Transverse colon (tissue), 3 donors: ENCODE measurements around the gene MOB2.

Experiments used
- POLR2A ChIP-seq: fragments of 450-650 bp; IDR thresholded peaks from one replicate; pipeline ENCODE4 v1.6.1; 2016; ENCODE audit warnings: antibody characterized with exemption, mild to moderate bottlenecking, moderate library complexity
- TF ChIP-seq, protein P1 (sequence below), 5 experiments: fragments of 200-600 bp in 3 of 5; fragments of 450-650 bp in 2 of 5; sonication (generic) in 3 of 5; IDR thresholded peaks; 1 replicate in 2 of 5; 2 replicates in 3 of 5; pipeline ENCODE4 v1.5.1; 2016 to 2017; ENCODE audit warnings: antibody characterized with exemption in 5 of 5, inconsistent platforms in 3 of 5, mild to moderate bottlenecking in 2 of 5, moderate library complexity in 1 of 5

DNA sequence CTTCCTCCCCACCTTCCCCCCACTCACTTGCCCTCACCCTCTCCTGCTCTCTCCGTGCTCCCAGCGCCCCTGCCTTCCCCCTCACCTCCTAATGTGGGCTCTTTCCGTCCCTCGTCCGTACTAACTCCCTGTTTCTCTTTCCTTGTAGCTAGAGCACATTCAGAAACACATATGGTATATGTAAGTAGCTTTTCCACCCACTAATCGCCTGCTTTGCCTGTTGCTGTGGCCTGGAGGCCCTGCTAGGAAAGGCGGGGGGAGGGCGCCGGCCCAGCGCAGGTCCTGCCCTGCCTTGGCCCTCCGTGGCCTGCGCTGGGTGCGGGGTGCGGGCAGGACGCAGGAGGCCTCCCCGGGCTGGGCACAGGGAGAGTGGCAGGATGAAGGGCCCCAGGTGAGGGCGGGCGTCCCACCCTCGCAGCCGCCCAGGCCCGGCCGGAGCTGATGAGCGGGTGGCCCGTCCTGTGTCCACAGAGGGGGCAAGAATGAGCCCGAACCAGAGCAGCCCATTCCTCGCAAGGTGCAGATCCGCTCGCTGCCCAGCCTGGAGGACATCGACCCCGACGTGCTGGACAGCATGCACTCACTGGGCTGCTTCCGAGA lies 41.7 kb downstream of the MOB2 start:
- no peak for TF ChIP-seq POLR2A
- TF ChIP-seq, protein P1, sequence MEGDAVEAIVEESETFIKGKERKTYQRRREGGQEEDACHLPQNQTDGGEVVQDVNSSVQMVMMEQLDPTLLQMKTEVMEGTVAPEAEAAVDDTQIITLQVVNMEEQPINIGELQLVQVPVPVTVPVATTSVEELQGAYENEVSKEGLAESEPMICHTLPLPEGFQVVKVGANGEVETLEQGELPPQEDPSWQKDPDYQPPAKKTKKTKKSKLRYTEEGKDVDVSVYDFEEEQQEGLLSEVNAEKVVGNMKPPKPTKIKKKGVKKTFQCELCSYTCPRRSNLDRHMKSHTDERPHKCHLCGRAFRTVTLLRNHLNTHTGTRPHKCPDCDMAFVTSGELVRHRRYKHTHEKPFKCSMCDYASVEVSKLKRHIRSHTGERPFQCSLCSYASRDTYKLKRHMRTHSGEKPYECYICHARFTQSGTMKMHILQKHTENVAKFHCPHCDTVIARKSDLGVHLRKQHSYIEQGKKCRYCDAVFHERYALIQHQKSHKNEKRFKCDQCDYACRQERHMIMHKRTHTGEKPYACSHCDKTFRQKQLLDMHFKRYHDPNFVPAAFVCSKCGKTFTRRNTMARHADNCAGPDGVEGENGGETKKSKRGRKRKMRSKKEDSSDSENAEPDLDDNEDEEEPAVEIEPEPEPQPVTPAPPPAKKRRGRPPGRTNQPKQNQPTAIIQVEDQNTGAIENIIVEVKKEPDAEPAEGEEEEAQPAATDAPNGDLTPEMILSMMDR (IDR thresholded peaks at IDR 0.05), result no peak
